ENCODE results near the gene TCP1. TPM values are rescaled to one million over a fixed set of nuclear protein-coding genes. Genes with fewer than 3 reads are reported as not detected.

The TCP1 gene
- total and polyA plus RNA-seq, 2 donors (not counting 3 experiments of a cell fraction or from before 2014, with no cell fraction given) = 168 to 302 TPM

GRCh38 chr6:159753081-159753872 lies 36.1 kb downstream of the TCP1 start:
- H4K20me1 ChIP-seq (replicated peaks; ENCODE audit: control insufficient read depth, extremely low read depth, insufficient read depth, low read length) = no peaks in the 10 kb centered on the region
- no peaks in the 10 kb centered on the region for H3K9me1 ChIP-seq (replicated peaks; ENCODE audit: control insufficient read depth, extremely low read depth, insufficient read depth, low read length)
- no peak overlapping the region for H3K9ac ChIP-seq (replicated peaks; ENCODE audit: extremely low read depth, insufficient read depth, low read length)
- H3K4me2 ChIP-seq (ENCODE audit: insufficient read depth, low read length) = no peak overlapping the region
- TF ChIP-seq CTCF (IDR thresholded peaks at IDR 0.05; ENCODE audit: extremely low read depth in 1 of 2, insufficient read depth in 1 of 2, low read depth in 1 of 2, low read length in 2 of 2) = no peak
- no peak for TF ChIP-seq POLR2A (IDR thresholded peaks at IDR 0.05; ENCODE audit: low read depth, low read length)
- TF ChIP-seq EZH2 (IDR thresholded peaks at IDR 0.05; ENCODE audit: borderline replicate concordance, low read depth, low read length, severe bottlenecking) = no peak
- no peak for TF ChIP-seq MAX (IDR thresholded peaks at IDR 0.05; ENCODE audit: insufficient read depth, insufficient read length)
- no peak for TF ChIP-seq FOS (IDR thresholded peaks at IDR 0.05; ENCODE audit: borderline replicate concordance, insufficient read depth, low read length)
- TF ChIP-seq POLR2AphosphoS5 (IDR thresholded peaks at IDR 0.05; ENCODE audit: insufficient read depth, low read depth, low read length) = no peak
- no peak for TF ChIP-seq MYC (IDR thresholded peaks at IDR 0.05; ENCODE audit: low read depth, low read length)
- TF ChIP-seq JUN (IDR thresholded peaks at IDR 0.05; ENCODE audit: borderline replicate concordance, insufficient read depth, insufficient read length, low read depth) = no peak
- TF ChIP-seq GATA2 (IDR thresholded peaks at IDR 0.05; ENCODE audit: insufficient read depth, insufficient read length, low read depth, low read length) = no peak
- peaks cover 19 to 29% of the 10 kb centered on the region in 2 experiments for H3K36me3 ChIP-seq (ENCODE audit: control insufficient read depth in 2 of 2, extremely low read depth in 1 of 2, insufficient read depth in 2 of 2, low read length in 2 of 2)
- no peak for FAIRE-seq
- POLR2A ChIA-PET = no interaction called here
- H3K27ac ChIP-seq (ENCODE audit: insufficient read depth, low read depth, low read length) = no peak overlapping the region
- dilution Hi-C loops (cut with MboI; ENCODE audit: extremely low pct_ligation_motif_present, low sequenced_read_pairs) (no loop called here), intact Hi-C loops (cut with micrococcal nuclease) (no loop called here)
- no peak overlapping the region for H3K4me3 ChIP-seq (replicated peaks in 1 of 3; ENCODE audit: insufficient read depth in 1 of 3, low read depth in 1 of 3, low read length in 3 of 3)
- no peak overlapping the region for H2AFZ ChIP-seq (ENCODE audit: low read depth, low read length)
- H3K27me3 ChIP-seq (ENCODE audit: control insufficient read depth in 2 of 2, insufficient read depth in 2 of 2, low read length in 2 of 2) = no peaks in the 10 kb centered on the region
- peaks cover 12% of the 10 kb centered on the region for H3K79me2 ChIP-seq (ENCODE audit: control insufficient read depth, insufficient read depth, low read length)
- no TSS peak for BruUV-seq (replicated peaks)
- no peaks in the 10 kb centered on the region for H3K9me3 ChIP-seq (replicated peaks; ENCODE audit: control insufficient read depth, insufficient read depth, low read length)
- DNase-seq (ENCODE audit: low read depth, low spot score) = no peak
- no peaks in the 10 kb centered on the region for H3K4me1 ChIP-seq (ENCODE audit: control insufficient read depth, extremely low read depth, insufficient read depth, low read length)
- CTCF ChIA-PET = no interaction called here
